Lower lobe of right lung (tissue), 2 donors: ENCODE data around the gene SLC25A13. TPM values are rescaled to one million over a fixed set of nuclear protein-coding genes. Genes with fewer than 3 reads are reported as not detected.

Experiments used
- ATAC-seq, 2 donors: fragments of 200-7000 bp; cut with Tn5 transposase; one replicate each; pipeline ENCODE4 v1.9.1; 2020 to 2022; ENCODE audit warnings: mild to moderate bottlenecking in 2 of 2, moderate library complexity in 2 of 2
- DNase-seq: peaks from one replicate; pipeline ENCODE4 v3.0.0-alpha.2; 2020
- H3K27ac ChIP-seq: fragments of 200-600 bp; one replicate; pipeline ENCODE4 v1.8.0; 2022
- H3K27me3 ChIP-seq: fragments of 200-600 bp; one replicate; pipeline ENCODE4 v1.8.0; 2022; ENCODE audit warnings: low read depth
- H3K36me3 ChIP-seq: fragments of 200-600 bp; one replicate; pipeline ENCODE4 v1.8.0; 2022; ENCODE audit warnings: mild to moderate bottlenecking
- H3K4me1 ChIP-seq: fragments of 200-600 bp; one replicate; pipeline ENCODE4 v1.8.0; 2022
- H3K4me3 ChIP-seq: fragments of 200-600 bp; one replicate; pipeline ENCODE4 v1.8.0; 2022; ENCODE audit warnings: mild to moderate bottlenecking
- H3K9me3 ChIP-seq: fragments of 200-600 bp; one replicate; pipeline ENCODE4 v1.8.0; 2022
- intact Hi-C: fragments of 100-400 bp; cut with DNase I; formaldehyde crosslinking; loops from one replicate; pipeline ENCODE4 v1.11.0; 2022
- total RNA-seq: library from RNA; stranded (reverse); fragmentation: NEBNext Ultra II Directional; extraction: Animal tissue kit (Norgen Biotek cat#: 25700); gene quantifications from one replicate; pipeline ENCODE4 v1.2.1, GENCODE V29; 2021
- TF ChIP-seq, protein P1 (sequence below): fragments of 200-600 bp; IDR thresholded peaks from one replicate; pipeline ENCODE4 v1.8.0; 2022; ENCODE audit warnings: antibody characterized with exemption, mild to moderate bottlenecking
- donor health status: DM: no; HTN: yes; CAD: no; lungs with severe emphysema.

SLC25A13 gene
- total RNA-seq, 1 donor from 2014 or later = 24.8 TPM

DNA sequence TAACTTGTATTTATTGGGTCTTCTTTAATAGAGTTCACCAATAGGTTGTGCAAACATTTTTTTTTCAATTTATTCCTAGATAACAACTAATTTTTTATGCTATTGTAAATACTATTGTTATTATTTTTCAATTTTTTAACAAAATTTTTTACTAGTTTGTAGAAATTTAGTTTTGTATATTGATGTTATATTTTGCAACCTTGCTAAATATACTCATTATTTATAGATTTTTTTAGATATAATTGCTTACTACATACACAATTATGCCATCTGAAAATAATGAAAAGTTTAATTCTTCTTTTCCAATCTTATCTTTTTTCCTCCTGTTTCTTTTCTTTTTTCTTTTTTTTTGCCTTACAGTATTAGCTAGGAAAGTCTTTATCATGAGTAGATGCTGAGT lies 216.9 kb downstream of the SLC25A13 start:
- ATAC-seq = no peak
- intact Hi-C loops = no loop called here
- Histone ChIP-seq H3K4me1 (no peaks in the 10 kb centered on the region), H3K4me3 (no peak overlapping the region), H3K27ac (no peak overlapping the region), H3K9me3 (no peaks in the 10 kb centered on the region), H3K36me3 (no peaks in the 10 kb centered on the region), H3K27me3 (no peaks in the 10 kb centered on the region)
- no peak for DNase-seq
- TF ChIP-seq, protein P1, sequence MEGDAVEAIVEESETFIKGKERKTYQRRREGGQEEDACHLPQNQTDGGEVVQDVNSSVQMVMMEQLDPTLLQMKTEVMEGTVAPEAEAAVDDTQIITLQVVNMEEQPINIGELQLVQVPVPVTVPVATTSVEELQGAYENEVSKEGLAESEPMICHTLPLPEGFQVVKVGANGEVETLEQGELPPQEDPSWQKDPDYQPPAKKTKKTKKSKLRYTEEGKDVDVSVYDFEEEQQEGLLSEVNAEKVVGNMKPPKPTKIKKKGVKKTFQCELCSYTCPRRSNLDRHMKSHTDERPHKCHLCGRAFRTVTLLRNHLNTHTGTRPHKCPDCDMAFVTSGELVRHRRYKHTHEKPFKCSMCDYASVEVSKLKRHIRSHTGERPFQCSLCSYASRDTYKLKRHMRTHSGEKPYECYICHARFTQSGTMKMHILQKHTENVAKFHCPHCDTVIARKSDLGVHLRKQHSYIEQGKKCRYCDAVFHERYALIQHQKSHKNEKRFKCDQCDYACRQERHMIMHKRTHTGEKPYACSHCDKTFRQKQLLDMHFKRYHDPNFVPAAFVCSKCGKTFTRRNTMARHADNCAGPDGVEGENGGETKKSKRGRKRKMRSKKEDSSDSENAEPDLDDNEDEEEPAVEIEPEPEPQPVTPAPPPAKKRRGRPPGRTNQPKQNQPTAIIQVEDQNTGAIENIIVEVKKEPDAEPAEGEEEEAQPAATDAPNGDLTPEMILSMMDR = no peak

DNA sequence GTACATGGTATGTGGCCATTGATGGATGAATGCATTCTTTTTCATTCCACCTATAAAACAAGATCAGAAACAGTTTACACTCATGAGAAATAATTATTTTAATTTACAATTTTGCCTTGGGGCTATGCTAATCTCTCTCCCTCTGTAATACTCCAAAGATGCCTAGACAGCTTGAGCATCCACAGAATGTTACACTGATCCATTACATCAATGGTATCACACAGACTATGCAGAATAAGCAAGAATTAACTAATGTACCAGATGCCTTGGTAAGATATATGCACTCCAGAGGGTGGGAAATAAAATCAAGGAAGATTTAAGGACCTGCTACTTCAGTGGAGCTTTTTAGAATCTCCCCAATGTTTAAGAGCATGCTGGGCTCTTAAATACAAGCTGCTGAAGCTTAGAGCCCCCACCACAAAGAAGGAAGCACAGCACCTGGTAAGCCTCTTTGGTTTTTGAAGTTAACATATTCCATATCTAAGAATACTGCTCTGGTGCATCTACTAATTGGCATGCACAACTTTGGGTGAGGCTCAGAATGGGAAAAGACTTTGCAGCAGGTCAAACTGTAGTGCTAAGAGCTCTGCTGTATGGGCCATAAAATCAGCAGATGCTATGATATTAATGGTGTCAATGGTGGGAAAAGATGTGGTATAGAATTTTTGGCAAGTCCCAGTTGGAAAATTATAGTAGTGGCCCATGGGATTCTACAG lies 219.6 kb downstream of the SLC25A13 start:
- DNase-seq (no peak), ATAC-seq (no peak)
- no peaks in the 10 kb centered on the region for H3K9me3 ChIP-seq
- intact Hi-C loops = no loop called here
- TF ChIP-seq, protein P1 = no peak
- H3K27me3 ChIP-seq = no peaks in the 10 kb centered on the region
- H3K27ac ChIP-seq = no peak overlapping the region
- no peaks in the 10 kb centered on the region for H3K4me1 ChIP-seq
- no peaks in the 10 kb centered on the region for H3K36me3 ChIP-seq
- H3K4me3 ChIP-seq = no peak overlapping the region

DNA sequence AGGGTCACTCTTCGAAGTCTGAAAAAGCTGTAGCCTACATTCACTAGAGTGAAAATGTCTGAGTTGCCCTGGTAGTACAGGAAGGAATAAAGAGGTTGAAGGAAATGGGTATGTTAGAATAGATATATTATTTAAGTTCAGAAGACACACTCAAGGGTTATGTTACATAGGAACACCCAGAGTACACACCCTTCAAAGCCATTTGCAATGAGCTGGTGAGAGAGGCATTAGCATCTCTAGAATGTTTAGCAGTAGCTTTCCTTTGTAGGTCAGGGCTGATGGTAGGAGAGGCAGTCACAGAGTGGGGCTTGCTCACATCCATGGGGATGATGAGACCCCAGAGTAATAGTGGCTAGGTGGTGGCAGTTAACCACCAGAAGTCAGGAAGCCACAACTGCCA lies 221.2 kb downstream of the SLC25A13 start:
- TF ChIP-seq, protein P1 = no peak
- intact Hi-C loops = no loop called here
- no peaks in the 10 kb centered on the region for H3K9me3 ChIP-seq
- no peaks in the 10 kb centered on the region for H3K4me1 ChIP-seq
- H3K27me3 ChIP-seq = no peaks in the 10 kb centered on the region
- ATAC-seq (no peak), DNase-seq (no peak)
- H3K36me3 ChIP-seq = no peaks in the 10 kb centered on the region
- H3K27ac ChIP-seq = no peak overlapping the region
- no peak overlapping the region for H3K4me3 ChIP-seq

DNA sequence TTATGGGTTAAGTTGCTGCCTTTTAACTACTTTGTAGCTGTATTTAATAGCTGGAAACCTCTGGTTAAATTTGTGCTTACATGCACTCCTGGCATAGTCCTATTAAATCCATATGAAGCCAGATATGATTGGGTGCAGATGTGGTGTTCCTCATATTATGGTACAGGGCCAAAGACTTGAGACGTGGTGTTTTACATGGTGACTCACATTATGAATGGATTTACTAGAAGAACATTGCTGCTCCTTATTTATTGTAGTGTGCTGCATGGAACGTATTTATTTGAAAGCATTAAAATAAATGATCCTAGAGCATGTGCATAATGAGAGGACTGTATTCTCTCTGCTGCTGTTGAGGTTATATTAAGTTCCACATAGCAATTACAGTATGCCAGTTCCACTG lies 224.1 kb downstream of the SLC25A13 start:
- ATAC-seq (no peak), DNase-seq (no peak)
- intact Hi-C loops = no loop called here
- H3K27me3 ChIP-seq = no peaks in the 10 kb centered on the region
- H3K36me3 ChIP-seq = no peaks in the 10 kb centered on the region
- TF ChIP-seq, protein P1 = no peak
- H3K27ac ChIP-seq = no peak overlapping the region
- H3K9me3 ChIP-seq = no peaks in the 10 kb centered on the region
- no peak overlapping the region for H3K4me3 ChIP-seq
- H3K4me1 ChIP-seq = no peaks in the 10 kb centered on the region

DNA sequence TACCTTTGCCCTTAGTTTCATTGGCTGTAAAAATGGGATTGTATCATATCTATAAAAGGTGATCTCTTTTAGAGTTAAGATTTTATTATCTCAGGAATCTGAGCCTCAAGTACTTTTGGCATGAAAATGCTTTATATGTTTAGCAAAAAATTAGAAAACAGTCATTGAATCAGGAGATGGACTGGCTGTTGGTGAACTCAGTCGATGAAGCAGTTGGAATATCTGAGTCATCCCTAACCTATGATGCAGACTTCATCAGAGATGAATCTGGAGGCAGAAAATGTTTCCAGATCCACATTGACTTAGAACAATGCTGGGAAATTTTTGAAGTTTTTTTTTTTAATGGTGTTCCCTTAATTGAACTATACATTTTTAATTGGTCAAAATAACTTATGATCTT lies 228.5 kb downstream of the SLC25A13 start:
- no peaks in the 10 kb centered on the region for H3K4me1 ChIP-seq
- no peak overlapping the region for H3K4me3 ChIP-seq
- H3K9me3 ChIP-seq = no peaks in the 10 kb centered on the region
- no peaks in the 10 kb centered on the region for H3K27me3 ChIP-seq
- ATAC-seq (no peak), DNase-seq (no peak)
- intact Hi-C loops = no loop called here
- H3K36me3 ChIP-seq = no peaks in the 10 kb centered on the region
- TF ChIP-seq, protein P1 = no peak
- no peak overlapping the region for H3K27ac ChIP-seq
